Vagina (tissue), 2 donors: Measurements from ENCODE around the gene CFAP47.

Experiments used
- POLR2A ChIP-seq, 2 donors: fragments of 450-650 bp; IDR thresholded peaks; one replicate each; pipeline ENCODE4 v1.6.1; 2017; ENCODE audit warnings: antibody characterized with exemption in 2 of 2, mild to moderate bottlenecking in 2 of 2, moderate library complexity in 2 of 2
- POLR2AphosphoS5 ChIP-seq, 2 donors: sonication (generic); formaldehyde crosslinking; IDR thresholded peaks; one replicate each; pipeline ENCODE4 v1.9.0; 2017; ENCODE audit warnings: antibody characterized with exemption in 2 of 2, mild to moderate bottlenecking in 2 of 2, low read depth in 1 of 2; ENCODE audit not compliant: insufficient read depth in 1 of 2
- TF ChIP-seq, protein P1 (sequence below), 3 experiments: fragments of 450-650 bp in 2 of 3; fragments of 200-600 bp in 1 of 3; sonication (generic) in 1 of 3; IDR thresholded peaks; one replicate each; pipeline ENCODE4 v1.5.1; 2017 to 2019; ENCODE audit warnings: antibody characterized with exemption in 3 of 3, mild to moderate bottlenecking in 2 of 3, moderate library complexity in 2 of 3

- TF ChIP-seq POLR2A (IDR thresholded peaks at IDR 0.05): no peak
- TF ChIP-seq, protein P1, sequence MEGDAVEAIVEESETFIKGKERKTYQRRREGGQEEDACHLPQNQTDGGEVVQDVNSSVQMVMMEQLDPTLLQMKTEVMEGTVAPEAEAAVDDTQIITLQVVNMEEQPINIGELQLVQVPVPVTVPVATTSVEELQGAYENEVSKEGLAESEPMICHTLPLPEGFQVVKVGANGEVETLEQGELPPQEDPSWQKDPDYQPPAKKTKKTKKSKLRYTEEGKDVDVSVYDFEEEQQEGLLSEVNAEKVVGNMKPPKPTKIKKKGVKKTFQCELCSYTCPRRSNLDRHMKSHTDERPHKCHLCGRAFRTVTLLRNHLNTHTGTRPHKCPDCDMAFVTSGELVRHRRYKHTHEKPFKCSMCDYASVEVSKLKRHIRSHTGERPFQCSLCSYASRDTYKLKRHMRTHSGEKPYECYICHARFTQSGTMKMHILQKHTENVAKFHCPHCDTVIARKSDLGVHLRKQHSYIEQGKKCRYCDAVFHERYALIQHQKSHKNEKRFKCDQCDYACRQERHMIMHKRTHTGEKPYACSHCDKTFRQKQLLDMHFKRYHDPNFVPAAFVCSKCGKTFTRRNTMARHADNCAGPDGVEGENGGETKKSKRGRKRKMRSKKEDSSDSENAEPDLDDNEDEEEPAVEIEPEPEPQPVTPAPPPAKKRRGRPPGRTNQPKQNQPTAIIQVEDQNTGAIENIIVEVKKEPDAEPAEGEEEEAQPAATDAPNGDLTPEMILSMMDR (IDR thresholded peaks at IDR 0.05): no peak
- no peak for TF ChIP-seq POLR2AphosphoS5 (IDR thresholded peaks at IDR 0.05; ENCODE audit: insufficient read depth in 1 of 2, low read depth in 1 of 2)
Measured at GRCh38 chrX:36102425-36102824, 182.9 kb downstream of the CFAP47 start.
